GM12878 (cell line): Measurements from ENCODE around the gene LRWD1. TPM values are rescaled to one million over a fixed set of nuclear protein-coding genes. Genes with fewer than 3 reads are reported as not detected.

Experiments
- CBX3 ChIP-seq: fragments of 200-600 bp; sonication (generic); IDR thresholded peaks from 2 replicates; pipeline ENCODE4 v1.6.1; 2016; ENCODE audit warnings: low read depth, borderline replicate concordance
- DPF2 ChIP-seq: fragments of 450-650 bp; IDR thresholded peaks from 2 replicates; pipeline ENCODE4 v1.6.1; 2017; ENCODE audit warnings: mild to moderate bottlenecking
- EGR1 ChIP-seq, 2 experiments: IDR thresholded peaks; 1 replicate in 1 of 2; 2 replicates in 1 of 2; pipeline ENCODE4 v1.6.1; 2011 to 2012; ENCODE audit warnings: low read depth in 2 of 2, low read length in 2 of 2, borderline replicate concordance in 1 of 2, mild to moderate bottlenecking in 1 of 2, moderate library complexity in 1 of 2
- FOXK2 ChIP-seq: fragments of 450-650 bp; IDR thresholded peaks from 2 replicates; pipeline ENCODE4 v1.6.1; 2017; ENCODE audit warnings: mild to moderate bottlenecking, moderate library complexity
- GABPA ChIP-seq: IDR thresholded peaks from 2 replicates; pipeline ENCODE4 v1.6.1; 2014; ENCODE audit warnings: antibody characterized with exemption, low read depth, mild to moderate bottlenecking, inconsistent platforms
- HDGF ChIP-seq: fragments of 450-650 bp; IDR thresholded peaks from 2 replicates; pipeline ENCODE4 v1.6.1; 2016; ENCODE audit warnings: antibody characterized with exemption
- IKZF1 ChIP-seq: fragments of 450-650 bp; conservative IDR thresholded peaks from 2 replicates; pipeline ENCODE4 v1.6.1; 2017; ENCODE audit warnings: antibody characterized with exemption, mild to moderate bottlenecking
- IKZF2 ChIP-seq, 2 experiments: fragments of 450-650 bp; IDR thresholded peaks; 2 replicates each; pipeline ENCODE4 v1.6.1; 2017; ENCODE audit warnings: mild to moderate bottlenecking in 2 of 2, moderate library complexity in 2 of 2
- JUND ChIP-seq: IDR thresholded peaks from 2 replicates; pipeline ENCODE4 v1.6.1; 2012; ENCODE audit warnings: low read depth, mild to moderate bottlenecking, low read length, improper control_type of control experiment, moderate library complexity
- MXI1 ChIP-seq: fragments of 150-350 bp; IDR thresholded peaks from 2 replicates; pipeline ENCODE4 v1.6.1; 2011; ENCODE audit warnings: low read depth, mild to moderate bottlenecking, inconsistent platforms, low read length, improper control_type of control experiment
- MYC ChIP-seq: IDR thresholded peaks from 2 replicates; pipeline ENCODE4 v1.6.1; 2011; ENCODE audit warnings: mild to moderate bottlenecking, low read length, moderate library complexity, inconsistent platforms; ENCODE audit not compliant: insufficient read depth, insufficient replicate concordance, insufficient read length, severe bottlenecking
- NBN ChIP-seq: fragments of 450-650 bp; IDR thresholded peaks from 2 replicates; pipeline ENCODE4 v1.6.1; 2016
- POLR2AphosphoS5 ChIP-seq: IDR thresholded peaks from 2 replicates; pipeline ENCODE4 v1.6.1; 2011; ENCODE audit warnings: mild to moderate bottlenecking, low read length, inconsistent platforms
- RAD21 ChIP-seq: IDR thresholded peaks from 2 replicates; pipeline ENCODE4 v1.6.1; 2011; ENCODE audit warnings: mild to moderate bottlenecking, low read depth, low read length, moderate library complexity; ENCODE audit not compliant: insufficient read depth
- RAD51 ChIP-seq: fragments of 450-650 bp; IDR thresholded peaks from 2 replicates; pipeline ENCODE4 v1.6.1; 2016; ENCODE audit warnings: moderate library complexity, mild to moderate bottlenecking, inconsistent platforms
- RB1 ChIP-seq: fragments of 450-650 bp; formaldehyde crosslinking; IDR thresholded peaks from 2 replicates; pipeline ENCODE4 v1.6.1; 2017; ENCODE audit warnings: mild to moderate bottlenecking, borderline replicate concordance
- SIN3A ChIP-seq: IDR thresholded peaks from 2 replicates; pipeline ENCODE4 v1.6.1; 2012; ENCODE audit warnings: low read depth, low read length, improper control_type of control experiment
- SRF ChIP-seq, 2 experiments: IDR thresholded peaks; 2 replicates each; pipeline ENCODE4 v1.6.1; 2011; ENCODE audit warnings: low read depth in 2 of 2, low read length in 2 of 2, mild to moderate bottlenecking in 1 of 2, moderate library complexity in 1 of 2
- STAT3 ChIP-seq: IDR thresholded peaks from 2 replicates; pipeline ENCODE4 v1.6.1; 2011; ENCODE audit warnings: low read depth, low read length, improper control_type of control experiment
- TCF3 ChIP-seq: IDR thresholded peaks from 2 replicates; pipeline ENCODE4 v1.6.1; 2012; ENCODE audit warnings: low read depth, mild to moderate bottlenecking, low read length, borderline replicate concordance; ENCODE audit not compliant: insufficient read depth
- TCF7 ChIP-seq: IDR thresholded peaks from 2 replicates; pipeline ENCODE4 v1.6.1; 2014; ENCODE audit warnings: antibody characterized with exemption, borderline replicate concordance
- YY1 ChIP-seq: IDR thresholded peaks from 2 replicates; pipeline ENCODE4 v1.6.1; 2011; ENCODE audit warnings: low read depth, mild to moderate bottlenecking, low read length
- ZNF384 ChIP-seq: IDR thresholded peaks from 2 replicates; pipeline ENCODE4 v1.6.1; 2012; ENCODE audit warnings: low read depth, mild to moderate bottlenecking, low read length, improper control_type of control experiment, borderline replicate concordance
- polyA plus RNA-seq, 11 experiments: library from polyadenylated mRNA; depleted of rRNA in 4 of 11; unstranded in 6 of 11; stranded (reverse) in 5 of 11; fragments of >200 nt; fragmentation: Nextera tagmentation in 4 of 11; fragmentation: Illumina TruSeq in 1 of 11; extraction: Ambion mirVana in 4 of 11; extraction: Trizol in 1 of 11; gene quantifications; 1 replicate in 1 of 11; 2 replicates in 10 of 11; pipeline versions ENCODE4 v1.2.1 to v1.2.3, GENCODE V29; 2011 to 2016; ENCODE audit warnings: inconsistent platforms in 2 of 11, missing spikeins in 2 of 11, low read depth in 1 of 11
- total RNA-seq, 4 experiments: library from RNA; depleted of rRNA in 3 of 4; stranded (reverse); fragments of >200 nt in 3 of 4; fragmentation: Illumina TruSeq in 1 of 4; extraction: Trizol in 1 of 4; gene quantifications; 2 replicates each; pipeline versions ENCODE4 v1.2.1 to v1.2.3, GENCODE V29; 2013 to 2021
- TF ChIP-seq, protein P1 (sequence below): IDR thresholded peaks from 2 replicates; pipeline ENCODE4 v1.6.1; 2012; ENCODE audit warnings: low read depth, low read length, improper control_type of control experiment
- TF ChIP-seq, protein P2 (sequence below): fragments of 450-650 bp; IDR thresholded peaks from 2 replicates; pipeline ENCODE4 v1.6.1; 2016; ENCODE audit warnings: mild to moderate bottlenecking
- TF ChIP-seq, protein P3 (sequence below): fragments of 450-650 bp; IDR thresholded peaks from 2 replicates; pipeline ENCODE4 v1.6.1; 2017; ENCODE audit warnings: low read depth, mild to moderate bottlenecking, moderate library complexity
- TF ChIP-seq, protein P4 (sequence below): fragments of 450-650 bp; IDR thresholded peaks from 2 replicates; pipeline ENCODE4 v1.6.1; 2016; ENCODE audit warnings: mild to moderate bottlenecking

The LRWD1 gene
- total and polyA plus RNA-seq, 10 of the 15 experiments (the other 5 are each of a cell fraction or from before 2014, with no cell fraction given), result 0.40 to 64.4 (median 26.1) TPM

DNA sequence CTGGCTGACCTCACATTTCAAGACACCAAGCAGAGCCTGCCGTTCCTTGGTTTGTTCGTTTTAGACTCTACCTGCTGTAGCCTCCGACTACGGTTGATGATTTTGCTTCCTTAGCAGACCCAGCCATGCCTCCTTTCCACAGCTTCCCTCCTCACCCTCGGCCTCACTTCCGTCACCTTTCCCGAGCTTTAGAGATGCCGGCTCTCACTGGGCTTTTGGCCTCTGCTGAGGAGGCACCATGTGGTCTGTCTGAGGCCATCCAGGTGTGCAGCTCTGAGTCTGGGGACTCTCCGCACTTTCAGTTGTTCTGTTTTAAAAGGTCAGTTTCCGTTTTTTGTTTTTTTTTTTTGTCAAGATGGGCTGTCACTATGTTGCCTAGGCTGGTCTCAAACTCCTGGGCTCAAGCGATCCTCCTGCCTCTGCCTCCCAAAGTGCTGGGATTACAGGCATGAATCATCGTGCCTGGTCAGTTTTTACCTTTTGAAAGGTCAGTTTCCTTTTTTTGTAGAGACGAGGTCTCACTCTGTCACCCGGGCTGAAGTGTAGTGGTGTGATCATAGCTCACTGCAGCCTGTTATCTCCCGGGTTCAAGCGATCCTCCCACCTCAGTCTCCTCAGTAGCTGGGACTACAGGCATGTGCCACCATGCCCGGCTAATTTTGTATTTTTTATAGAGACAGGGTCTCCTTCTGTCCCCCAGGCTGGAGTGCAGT is 19.7 kb upstream of the LRWD1 start (continued):
- TF ChIP-seq ZNF384, result peak; percentile 87
- TF ChIP-seq RAD21, result peak; percentile 3; the same call in 1 of the 2 replicates
- peak; percentile 92 for TF ChIP-seq TCF3
- no peak for TF ChIP-seq TCF7
- TF ChIP-seq JUND, result no peak
- peak; percentile 58; the same call in 1 of the 2 replicates for TF ChIP-seq RAD51
- TF ChIP-seq FOXK2, result no peak
- TF ChIP-seq, protein P1, sequence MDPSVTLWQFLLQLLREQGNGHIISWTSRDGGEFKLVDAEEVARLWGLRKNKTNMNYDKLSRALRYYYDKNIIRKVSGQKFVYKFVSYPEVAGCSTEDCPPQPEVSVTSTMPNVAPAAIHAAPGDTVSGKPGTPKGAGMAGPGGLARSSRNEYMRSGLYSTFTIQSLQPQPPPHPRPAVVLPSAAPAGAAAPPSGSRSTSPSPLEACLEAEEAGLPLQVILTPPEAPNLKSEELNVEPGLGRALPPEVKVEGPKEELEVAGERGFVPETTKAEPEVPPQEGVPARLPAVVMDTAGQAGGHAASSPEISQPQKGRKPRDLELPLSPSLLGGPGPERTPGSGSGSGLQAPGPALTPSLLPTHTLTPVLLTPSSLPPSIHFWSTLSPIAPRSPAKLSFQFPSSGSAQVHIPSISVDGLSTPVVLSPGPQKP, result peak; percentile 81
- no peak for TF ChIP-seq SIN3A
- peak; percentile 46; the same call in 1 of the 2 replicates for TF ChIP-seq MXI1
- TF ChIP-seq, protein P2, sequence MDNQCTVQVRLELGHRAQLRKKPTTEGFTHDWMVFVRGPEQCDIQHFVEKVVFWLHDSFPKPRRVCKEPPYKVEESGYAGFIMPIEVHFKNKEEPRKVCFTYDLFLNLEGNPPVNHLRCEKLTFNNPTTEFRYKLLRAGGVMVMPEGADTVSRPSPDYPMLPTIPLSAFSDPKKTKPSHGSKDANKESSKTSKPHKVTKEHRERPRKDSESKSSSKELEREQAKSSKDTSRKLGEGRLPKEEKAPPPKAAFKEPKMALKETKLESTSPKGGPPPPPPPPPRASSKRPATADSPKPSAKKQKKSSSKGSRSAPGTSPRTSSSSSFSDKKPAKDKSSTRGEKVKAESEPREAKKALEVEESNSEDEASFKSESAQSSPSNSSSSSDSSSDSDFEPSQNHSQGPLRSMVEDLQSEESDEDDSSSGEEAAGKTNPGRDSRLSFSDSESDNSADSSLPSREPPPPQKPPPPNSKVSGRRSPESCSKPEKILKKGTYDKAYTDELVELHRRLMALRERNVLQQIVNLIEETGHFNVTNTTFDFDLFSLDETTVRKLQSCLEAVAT, result peak; percentile 63
- TF ChIP-seq HDGF, result peak; percentile 95; the same call in 1 of the 2 replicates
- TF ChIP-seq IKZF1, result peak; percentile 71; the same call in 1 of the 2 replicates
- TF ChIP-seq, protein P3, sequence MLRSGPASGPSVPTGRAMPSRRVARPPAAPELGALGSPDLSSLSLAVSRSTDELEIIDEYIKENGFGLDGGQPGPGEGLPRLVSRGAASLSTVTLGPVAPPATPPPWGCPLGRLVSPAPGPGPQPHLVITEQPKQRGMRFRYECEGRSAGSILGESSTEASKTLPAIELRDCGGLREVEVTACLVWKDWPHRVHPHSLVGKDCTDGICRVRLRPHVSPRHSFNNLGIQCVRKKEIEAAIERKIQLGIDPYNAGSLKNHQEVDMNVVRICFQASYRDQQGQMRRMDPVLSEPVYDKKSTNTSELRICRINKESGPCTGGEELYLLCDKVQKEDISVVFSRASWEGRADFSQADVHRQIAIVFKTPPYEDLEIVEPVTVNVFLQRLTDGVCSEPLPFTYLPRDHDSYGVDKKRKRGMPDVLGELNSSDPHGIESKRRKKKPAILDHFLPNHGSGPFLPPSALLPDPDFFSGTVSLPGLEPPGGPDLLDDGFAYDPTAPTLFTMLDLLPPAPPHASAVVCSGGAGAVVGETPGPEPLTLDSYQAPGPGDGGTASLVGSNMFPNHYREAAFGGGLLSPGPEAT, result peak; percentile 77; the same call in 1 of the 2 replicates
- TF ChIP-seq IKZF2 (IDR thresholded peaks at IDR 0.05), result peak; percentile 20 to 78; a peak in 3 of 4 replicates
- TF ChIP-seq CBX3, result no peak
- TF ChIP-seq NBN, result peak; percentile 80
- TF ChIP-seq, protein P4, sequence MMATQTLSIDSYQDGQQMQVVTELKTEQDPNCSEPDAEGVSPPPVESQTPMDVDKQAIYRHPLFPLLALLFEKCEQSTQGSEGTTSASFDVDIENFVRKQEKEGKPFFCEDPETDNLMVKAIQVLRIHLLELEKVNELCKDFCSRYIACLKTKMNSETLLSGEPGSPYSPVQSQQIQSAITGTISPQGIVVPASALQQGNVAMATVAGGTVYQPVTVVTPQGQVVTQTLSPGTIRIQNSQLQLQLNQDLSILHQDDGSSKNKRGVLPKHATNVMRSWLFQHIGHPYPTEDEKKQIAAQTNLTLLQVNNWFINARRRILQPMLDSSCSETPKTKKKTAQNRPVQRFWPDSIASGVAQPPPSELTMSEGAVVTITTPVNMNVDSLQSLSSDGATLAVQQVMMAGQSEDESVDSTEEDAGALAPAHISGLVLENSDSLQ, result peak; percentile 89
- peak; percentile 65 to 89 for TF ChIP-seq SRF (IDR thresholded peaks at IDR 0.05; ENCODE audit: low read depth in 2 of 2, low read length in 2 of 2)
- TF ChIP-seq YY1, result no peak
- 0 out of 2 replicates have a peak, but pooled peaks have one; percentile 48 for TF ChIP-seq RB1
- no peak for TF ChIP-seq STAT3
- TF ChIP-seq DPF2, result peak; percentile 50; the same call in 1 of the 2 replicates
- TF ChIP-seq POLR2AphosphoS5, result peak; percentile 64; the same call in 1 of the 2 replicates
- TF ChIP-seq GABPA, result no peak
- TF ChIP-seq EGR1 (IDR thresholded peaks at IDR 0.05; ENCODE audit: borderline replicate concordance in 1 of 2, low read depth in 2 of 2, low read length in 2 of 2), result no peak
- peak; percentile 45 for TF ChIP-seq MYC
